GM18508 (cell line): ENCODE results near the gene SIVA1.

Experiments
- ATAC-seq: cut with Tn5 transposase; IDR thresholded peaks from one replicate; pipeline ENCODE4 v1.9.1; 2021; ENCODE audit warnings: moderate number of reproducible peaks; ENCODE audit not compliant: insufficient read depth, unreplicated experiment

SIVA1 gene

GRCh38 chr14:104804481-104805325, 51.8 kb downstream of the SIVA1 start:
- no peak for ATAC-seq

DNA sequence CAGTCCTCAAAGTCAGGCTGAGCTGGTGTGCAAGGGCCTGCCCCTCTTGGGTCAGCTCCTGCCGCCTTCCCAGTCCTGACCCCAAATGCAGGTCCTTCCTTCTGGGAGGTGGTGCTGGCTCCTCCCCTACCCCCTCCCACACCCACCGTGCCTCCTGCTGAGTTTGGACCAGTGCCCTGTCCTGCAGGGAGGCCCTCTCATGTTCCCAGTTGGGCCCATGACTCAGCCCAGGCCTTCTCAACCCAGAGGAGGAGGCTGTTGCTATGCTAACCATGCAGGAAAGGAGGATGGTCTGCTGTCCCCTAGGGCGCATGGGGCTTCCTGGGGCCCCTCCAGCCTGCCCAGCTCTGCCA, 52.4 kb downstream of the SIVA1 start:
- ATAC-seq = no peak

- ATAC-seq = no peak
These were observed 53.1 kb downstream of the SIVA1 start for GRCh38 chr14:104805941-104806624.

GRCh38 chr14:104806625-104807465, 53.9 kb downstream of the SIVA1 start:
- no peak for ATAC-seq

- no peak for ATAC-seq
These were observed 55.5 kb downstream of the SIVA1 start for GRCh38 chr14:104808456-104808855.
